Measurements from ENCODE around the gene REC114.
"Not testable (repeated sequence)": the region's sequence is repeated elsewhere in the genome, so short reads cannot be mapped to it uniquely, and the experiment has no call there.

REC114 gene

DNA sequence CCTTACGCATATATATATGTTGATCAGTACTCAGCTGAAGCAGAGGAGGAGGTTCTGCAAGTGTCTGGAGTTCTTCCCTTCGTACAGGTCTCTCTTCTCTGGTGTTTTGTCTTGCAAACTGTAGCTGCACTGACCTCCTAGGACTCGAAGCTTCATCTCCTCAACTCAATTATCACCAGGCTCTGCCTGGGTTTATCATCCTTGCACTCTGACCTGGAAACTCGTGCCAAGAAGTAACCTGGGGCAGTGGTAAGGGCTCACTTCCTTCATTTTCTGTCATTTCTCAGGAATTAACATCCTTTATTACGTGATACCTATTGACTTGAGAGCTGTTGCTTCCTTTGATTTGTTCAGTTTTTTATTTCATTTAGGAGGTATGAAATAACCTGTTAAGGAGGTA is 14.4 kb downstream of the REC114 start:
- DNase-seq = no peak

DNA sequence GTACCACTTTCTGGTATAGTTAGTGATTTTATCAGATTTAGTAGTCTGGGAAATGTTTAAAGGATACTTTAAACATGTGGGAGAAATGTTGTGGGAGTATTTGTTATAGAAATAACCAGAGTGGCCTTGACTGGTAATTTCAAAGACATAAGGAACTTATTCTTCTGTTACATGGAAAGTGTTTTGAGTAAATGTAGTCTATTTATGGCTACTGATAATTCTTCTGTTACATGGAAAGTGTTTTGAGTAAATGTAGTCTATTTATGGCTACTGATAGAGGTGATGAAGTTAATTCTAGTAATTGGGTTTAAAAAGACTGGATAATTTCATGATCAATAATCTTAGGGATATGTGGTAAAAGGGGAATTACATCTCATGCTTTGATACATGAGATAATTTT is 17.7 kb downstream of the REC114 start:
- DNase-seq = no peak

DNA sequence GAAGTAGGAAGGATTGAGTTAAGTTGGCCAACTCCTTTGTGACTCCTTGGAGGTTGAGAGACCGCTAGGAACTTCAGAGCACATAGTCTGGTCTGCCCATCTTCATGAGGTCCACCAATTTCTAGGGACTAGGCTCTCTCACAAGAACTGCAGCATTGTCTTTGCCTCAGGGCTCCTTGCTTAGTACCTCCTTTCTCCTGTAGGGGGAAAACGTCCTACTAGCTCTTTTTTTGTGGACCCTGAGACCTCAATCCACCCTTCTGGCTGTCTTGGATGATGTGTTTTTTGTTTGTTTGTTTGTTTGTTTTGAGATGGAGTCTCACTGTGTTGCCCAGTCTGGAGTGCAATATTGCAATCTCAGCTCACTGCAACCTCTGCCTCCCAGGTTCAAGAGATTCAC is 21.6 kb downstream of the REC114 start:
- no peak for DNase-seq

DNA sequence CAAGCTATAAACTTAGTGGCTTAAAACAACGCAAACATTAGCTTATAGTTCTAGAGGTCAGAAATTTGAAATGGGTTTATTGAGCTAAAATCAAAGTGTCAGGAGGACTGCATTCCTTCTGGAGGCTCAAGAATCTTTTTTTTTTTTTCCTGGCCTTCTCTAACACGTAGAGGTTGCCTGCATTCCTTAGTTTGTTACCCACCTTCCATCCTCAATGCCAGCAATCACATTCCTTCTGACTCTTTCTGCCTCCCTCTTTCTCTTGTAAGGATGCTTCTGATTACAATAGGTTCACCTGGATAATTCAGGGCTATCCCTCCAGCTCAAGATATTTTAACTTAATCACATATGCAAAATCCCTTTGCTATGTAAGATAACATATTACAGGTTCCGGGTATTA is 24.8 kb downstream of the REC114 start:
- DNase-seq = no peak

DNA sequence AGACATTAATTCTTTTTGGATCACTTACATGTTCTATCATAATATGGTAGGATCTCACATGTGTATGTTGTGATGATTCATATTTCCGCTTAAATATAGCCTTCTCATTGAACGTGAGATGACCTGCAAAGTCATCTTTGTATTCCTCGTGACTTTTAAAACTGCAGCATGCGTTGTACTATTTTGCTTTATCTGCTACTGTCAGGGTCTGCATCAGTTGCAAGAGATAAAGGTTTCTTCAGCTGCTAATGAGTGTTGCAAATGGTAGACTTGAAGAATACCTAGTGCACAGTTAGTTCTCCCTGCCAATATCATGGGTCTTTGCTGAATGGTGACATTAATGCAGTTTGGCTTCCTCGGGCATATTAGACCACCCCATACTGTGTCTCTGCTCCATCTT is 31.8 kb downstream of the REC114 start:
- DNase-seq = no peak

DNA sequence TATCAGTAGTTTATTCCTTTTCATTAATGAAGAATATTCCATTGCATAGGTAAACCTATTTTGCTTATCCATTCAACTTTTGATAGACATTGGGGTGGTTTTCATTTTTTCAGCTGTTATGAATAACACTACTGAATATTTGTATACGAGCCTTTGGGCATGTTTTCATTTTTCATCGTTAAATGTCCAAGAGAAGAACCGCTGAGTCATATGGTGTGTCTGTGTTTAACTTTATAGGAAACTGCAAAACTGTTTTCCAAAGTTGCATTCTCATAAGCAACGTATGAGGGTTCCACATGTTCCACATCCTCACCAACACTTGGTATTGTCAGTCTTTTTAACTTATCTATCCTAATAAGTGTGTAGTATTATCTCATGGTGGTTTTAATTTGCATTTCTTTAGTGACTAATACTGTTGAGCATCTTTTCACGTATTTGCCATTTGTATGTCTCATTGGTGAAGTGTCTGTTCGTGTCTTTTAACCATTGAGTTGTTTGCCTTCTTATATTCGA is 33.8 kb downstream of the REC114 start:
- no peak for DNase-seq

DNA sequence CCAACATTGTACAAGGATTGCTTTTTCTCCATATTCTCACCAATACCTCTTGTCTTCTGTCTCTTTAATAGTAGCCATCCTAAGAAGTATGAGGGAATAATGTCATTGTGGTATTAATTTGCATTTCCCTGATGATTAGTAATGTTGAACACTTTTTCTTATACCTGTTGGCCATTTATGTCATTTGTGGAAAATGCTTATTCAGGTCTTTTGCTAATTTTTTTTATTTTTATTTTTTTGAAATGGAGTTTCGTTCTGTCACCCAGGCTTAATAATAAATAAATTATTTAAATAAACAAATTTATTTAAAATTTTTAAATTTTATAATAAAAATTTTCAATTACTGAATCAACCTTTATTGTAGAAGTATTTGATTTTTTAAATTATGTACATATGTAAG is 37.1 kb downstream of the REC114 start:
- DNase-seq = no peak

DNA sequence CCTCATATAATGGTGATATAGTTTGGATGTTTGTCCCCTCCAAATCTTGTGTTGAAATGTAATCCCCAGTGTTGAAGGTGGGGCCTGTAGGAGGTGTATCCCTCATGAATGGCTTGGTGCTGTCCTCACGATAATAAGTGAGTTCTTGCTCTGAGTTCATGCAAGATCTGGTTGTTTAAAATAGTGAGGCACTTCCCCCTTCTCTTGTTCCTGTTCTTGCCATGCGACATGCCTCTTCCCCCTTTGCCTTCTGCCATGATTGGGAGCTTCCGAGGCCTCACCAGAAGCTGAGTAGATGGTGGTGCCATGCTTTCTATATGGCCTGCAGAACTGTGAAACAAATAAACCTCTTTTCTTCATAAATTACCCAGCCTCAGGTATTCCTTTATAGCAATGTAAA is 39.2 kb downstream of the REC114 start:
- no peak for DNase-seq

DNA sequence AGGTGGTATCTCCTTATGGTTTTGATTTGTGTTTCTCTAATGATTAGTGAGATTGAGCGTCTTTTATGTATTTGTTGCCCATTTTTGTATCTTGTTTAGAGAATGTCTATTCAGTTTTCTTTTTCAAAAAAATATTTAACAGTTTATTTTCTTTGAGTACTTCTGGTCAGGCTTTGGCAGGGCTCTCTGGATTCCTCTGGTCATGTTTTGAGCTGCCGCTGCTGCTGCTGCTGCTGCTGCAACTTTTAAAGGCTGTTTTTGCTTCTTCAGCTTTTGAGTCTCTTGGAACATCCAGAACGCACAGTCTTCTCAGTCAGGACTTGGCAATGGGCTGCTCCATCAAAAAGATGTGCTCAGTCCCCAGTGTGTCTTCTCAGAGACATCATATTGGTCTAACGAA is 40.1 kb downstream of the REC114 start:
- DNase-seq = no peak

DNA sequence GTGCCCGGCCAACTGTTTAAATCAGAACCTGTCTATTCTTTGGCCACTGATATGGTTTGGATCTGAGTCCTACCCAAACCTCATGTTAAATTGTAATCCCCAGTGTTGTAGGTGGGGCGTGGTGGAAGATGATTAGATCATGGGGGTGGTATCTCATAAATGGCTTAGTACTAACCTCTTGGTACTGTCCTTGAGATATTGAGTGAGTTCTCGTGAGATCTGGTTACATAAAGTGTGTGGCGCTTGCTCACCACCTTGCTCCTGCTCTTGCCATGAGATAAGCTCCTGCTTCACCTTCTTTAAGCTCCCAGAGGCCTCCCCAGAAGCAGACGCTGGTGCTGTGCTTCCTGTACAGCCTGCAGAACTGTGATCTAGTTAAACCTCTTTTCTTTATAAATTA is 42.4 kb downstream of the REC114 start:
- DNase-seq = no peak

DNA sequence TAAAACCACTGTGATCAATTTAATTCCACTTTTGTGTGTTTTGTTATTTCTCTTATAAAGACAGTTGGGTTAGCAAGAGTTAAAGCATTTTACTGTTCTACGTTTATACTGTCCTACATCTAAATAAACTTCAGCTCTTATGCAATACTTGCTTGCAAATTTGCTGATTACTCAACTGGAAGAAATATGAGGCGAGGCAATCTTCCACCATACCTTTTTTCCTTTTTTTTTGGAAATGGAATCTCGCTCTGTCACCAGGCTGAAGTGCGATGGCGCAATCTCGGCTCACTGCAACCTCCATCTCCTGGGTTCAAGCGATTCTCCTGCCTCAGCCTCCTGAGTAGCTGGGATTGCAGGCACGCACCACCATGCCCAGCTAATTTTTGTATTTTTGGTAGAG is 42.9 kb downstream of the REC114 start:
- not testable (repeated sequence) for DNase-seq

DNA sequence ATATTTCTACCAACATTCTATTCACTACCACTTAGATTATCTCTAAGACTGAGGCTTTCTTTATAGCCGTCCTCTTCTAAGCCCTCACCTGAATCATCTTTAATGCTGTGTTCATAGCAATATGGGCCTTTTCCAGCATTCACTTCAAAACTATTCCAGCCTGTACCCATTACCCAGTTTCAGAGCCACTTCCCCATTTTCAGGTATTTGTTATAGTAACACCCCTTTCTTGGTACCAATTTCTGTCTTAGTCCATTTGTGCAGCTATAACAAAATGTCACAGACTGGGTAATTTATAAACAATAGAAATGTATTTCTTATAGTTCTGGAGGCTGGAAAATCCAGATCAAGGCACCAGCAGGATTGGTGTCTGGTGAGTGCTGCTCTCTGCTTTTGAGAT is 45.7 kb downstream of the REC114 start:
- no peak for DNase-seq

DNA sequence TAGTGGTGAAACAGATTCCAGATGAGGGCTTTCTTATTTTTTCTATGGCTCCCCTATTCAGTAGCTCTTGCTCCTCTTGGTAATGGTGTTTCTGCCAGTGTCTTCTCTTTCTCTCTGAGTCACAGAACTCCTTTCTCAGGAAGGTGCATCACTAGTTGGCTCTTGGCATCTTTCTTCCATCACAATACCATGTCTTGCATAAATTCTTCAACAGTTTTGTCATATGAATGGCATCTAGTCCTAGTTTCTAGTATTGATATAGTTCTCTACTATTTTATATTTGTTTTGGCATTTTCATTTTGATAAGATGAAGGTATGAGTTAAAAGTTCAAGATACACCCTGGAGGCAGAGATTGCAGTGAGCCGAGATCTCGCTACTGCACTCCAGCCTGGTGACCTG is 51.0 kb downstream of the REC114 start:
- no peak for DNase-seq

DNA sequence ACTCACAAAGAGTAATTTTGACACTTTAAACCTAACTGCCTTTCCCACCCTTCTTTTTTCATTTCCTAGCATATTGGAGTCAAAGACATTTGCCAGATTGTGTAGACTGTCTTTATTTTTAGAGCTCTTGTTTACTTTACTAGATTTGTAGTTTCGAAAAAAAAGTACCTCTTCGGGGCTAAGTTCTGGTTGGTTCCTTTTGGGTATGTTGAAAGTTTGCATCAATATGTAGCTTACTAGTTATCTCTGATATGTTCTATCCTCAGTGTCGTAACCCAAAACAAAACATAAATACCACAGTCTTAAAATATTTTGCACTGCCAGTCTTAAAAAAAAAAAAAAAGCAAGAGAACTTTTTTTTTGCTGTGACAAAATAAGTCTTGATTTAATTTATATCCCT is 52.2 kb downstream of the REC114 start:
- DNase-seq = no peak

DNA sequence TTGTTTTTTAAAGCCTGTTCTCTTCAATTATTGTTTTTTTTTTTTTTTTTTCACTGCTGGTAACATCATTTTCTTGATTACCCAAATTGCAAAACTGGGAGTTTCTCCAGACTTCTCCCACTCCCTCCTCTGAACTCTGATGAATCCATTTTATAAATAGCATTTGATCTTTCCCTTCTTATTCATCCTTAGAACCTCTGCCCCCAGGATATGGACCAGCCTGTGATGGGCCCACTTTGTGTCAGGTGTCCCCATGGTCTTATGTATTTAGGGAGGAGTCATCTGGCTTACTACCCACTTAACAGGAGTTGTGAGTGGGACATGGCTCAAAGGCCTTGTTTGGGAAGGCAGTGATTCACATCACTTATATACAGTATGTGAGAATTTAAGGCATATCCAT is 57.7 kb downstream of the REC114 start:
- DNase-seq = no peak

DNA sequence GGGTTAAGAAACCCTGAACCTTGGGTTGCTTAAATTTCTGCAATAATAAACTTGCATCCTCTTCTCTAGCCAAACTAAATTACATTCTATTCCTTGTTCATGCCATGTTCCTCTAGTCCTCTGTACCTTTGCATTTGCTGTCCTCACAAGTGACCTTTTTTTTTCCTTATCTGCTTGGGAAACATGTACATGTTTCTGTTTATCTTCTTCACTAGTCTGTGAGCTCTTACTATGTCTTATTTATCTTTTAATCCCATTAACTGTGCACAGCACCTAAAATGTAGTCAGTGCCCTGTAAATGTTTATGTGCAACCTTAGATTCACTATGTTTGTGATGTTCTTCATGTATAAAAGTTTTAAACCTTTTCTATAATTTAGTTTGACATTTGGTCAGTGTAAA is 61.9 kb downstream of the REC114 start:
- no peak for DNase-seq

DNA sequence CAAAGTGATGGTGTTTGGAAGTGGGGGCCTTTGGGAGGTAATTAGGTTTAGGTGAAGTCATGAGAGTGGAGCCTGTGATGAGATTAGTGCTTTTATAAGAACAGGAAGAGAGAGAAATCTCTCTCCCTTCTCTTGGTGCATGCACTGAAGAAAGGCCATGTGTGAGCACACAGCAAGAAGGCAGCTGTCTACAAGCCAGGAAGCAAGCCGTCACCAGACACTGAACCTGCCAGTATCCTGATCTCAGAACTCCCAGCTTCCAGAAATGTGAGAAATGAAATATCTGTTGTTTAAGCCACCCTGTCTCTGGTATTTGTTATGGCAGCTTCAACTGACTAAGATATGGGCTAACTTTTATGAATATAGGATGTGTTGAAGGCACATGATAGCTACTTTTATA is 72.6 kb downstream of the REC114 start:
- no peak for DNase-seq

DNA sequence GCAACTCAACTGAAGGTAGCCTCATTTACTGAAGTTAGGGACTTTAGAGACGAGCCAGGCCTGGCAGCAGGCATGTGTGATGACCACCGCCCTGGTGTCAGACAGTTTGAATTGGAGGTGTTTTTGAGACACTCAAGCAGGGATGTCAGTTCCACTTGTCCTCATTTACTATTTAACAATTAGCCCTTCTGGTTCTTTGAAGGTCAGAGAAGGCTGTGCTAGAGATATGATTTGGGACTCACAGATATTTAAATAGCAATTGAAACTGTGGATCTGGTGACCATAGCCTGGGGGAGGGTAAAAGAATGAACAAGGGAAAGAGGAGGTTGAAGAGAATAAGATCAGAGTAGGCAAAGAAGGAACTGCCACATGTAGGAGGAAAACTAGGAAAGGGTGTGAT is 74.6 kb downstream of the REC114 start:
- DNase-seq = no peak

DNA sequence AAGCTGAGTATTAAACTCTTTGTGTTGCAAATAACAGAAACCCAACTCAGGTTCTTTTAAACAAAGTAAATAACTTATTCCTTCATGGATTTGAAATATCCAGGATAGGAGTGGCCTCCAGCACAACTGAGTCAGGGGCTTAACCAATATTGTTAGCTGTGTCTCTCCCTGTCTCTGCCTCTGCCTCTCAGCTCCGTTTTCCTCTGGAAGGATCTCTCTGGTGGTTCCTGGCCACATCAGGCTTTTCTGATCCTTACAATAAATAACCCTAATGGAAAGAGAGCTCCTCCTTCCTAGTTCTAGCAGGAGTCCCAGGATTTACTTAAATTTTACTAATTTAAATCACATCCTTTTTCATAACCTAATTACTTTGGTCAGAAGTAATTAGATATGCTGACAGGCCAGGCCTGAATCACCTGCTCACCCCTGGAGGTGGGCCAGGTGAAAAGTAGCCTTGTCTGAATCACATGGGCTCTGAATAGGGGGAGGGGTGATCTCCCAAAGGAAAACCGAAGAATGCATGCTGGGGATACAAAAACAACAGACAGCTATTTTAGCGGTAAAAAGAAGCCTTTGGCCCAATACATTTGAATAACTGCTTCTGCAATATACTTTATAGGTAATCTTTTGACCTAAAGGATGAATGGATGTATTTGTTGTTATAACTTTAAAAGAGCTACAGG is 75.4 kb downstream of the REC114 start:
- no peak for DNase-seq

DNA sequence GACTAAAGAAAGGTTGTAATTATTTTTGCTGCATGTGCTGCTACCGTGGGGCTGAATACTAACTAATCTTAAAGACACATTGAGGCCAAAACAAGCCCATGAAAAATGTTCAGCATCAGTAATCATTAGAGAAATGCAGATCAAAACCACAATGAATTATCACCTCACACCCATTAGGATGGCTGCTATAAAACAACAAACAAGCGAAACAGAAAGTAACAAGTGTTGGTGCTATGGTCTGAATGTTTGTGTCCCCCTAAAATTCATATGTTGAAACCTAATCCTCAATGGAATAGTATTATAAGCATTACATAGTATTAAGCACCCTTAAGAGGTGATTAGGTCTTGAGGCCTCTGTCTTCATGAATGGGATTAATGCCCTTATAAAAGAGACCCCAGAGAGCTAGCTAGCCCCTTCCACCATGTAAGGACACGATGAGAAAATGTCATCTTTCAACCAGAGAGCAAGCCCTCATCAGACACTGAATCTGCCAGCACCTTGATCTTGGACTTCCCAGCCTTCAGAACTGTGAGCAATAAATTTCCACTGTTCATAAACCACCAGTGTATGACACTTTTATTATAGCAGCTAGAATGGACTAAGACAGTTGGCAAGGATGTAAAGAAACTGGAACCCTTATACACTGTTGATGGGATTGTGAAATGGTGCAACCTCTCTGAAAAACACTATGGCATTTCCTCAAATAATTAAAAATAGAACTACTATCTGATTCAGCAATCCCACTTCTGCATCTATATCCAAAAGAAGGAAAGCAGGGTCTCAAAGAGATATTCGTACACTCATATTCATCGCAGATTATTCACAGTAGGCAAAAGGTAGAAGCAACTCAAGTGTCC is 76.1 kb downstream of the REC114 start:
- DNase-seq = no peak

DNA sequence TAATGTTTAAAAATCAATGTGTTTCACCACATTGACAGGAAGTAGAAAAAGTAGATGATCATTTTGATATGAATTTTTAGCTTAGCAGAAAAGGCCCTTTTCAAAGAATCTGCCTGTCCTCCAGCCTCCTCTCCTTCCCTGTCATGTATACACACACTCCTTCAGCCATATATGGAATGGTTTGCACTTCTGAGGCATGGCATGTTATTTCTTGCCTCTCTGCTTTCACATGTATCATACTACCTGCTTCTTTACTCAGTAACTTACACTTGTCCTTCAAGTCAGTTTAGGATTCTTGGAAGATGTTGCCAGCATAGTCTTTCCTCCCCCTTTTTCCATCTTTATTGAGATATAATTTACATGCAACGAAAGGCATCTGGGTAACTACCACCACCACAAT is 79.0 kb downstream of the REC114 start:
- DNase-seq = no peak

DNA sequence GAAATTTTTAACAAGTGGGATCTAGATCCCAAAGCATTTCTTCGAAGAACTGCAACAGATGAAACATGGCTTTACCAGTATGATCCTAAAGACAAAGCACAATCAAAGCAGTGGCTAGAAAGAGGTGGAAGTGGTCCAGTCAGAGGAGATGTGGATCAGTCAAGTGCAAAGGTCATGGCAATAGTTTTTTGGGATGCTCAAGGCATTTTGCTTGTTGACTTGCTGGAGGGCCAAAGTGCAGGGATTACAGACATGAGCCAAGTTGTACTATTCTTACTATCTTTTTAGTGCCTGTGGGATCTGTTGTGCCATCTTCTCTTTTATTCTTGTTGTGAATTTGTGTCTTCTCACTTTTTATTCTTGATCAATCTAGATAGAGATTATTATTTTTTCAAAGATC is 82.0 kb downstream of the REC114 start:
- DNase-seq = no peak

DNA sequence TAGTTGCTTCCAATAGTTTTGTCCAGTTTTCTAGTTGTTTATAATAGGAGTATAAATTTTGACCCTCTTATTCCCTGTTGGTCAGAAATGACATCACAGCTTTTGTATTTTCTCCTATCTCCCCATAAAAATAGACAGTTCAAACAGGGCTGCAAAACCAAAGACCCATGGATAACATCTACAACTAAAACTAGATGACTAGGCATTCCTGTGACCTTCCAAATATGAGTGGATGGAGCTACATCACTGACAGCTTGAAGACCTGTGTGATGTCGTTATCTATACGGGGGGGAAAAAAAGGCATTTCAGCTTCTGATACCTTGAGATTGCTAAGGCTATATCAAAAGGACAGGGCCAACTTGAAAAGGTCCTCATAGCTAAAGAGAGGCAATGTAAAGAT is 84.6 kb downstream of the REC114 start:
- DNase-seq = no peak

DNA sequence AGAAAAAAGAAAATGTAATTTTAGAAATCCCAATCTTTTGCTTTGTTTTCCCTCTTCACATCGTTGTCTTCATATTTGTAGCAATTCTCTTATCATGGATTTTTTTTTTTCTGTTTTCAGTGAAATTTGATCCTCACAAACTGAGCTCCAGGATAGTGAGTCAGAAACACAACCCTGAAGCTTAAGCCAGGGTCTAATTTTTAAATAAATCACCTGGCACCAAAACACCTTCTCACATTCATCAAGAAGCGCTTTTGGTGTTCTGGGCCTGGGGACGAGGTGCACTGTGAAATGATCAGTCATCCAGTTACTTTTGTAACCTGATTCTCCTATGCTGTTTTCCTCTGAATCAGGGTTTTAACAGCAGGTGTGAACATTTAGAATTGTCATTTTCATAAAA is 87.7 kb downstream of the REC114 start:
- DNase-seq = no peak

DNA sequence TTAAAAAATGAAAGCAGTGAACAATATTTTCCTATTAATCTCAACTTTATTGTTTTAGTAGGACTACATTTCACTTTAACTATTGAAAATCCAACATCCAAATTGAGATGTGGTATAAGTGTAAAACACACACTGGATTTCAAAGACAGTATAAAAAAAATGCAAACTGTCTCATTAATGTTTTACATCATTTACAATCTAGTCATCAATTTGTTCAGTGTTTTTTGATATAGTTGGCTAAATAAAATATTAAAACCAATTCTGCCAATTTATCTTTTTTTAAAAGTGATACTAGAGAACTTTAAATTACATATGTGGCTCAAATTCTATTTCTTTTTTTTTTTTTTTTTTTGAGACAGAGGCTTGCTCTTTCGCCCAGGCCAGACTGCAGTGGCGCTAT is 95.2 kb downstream of the REC114 start:
- no peak for DNase-seq

All from activated CD4-positive, CD25-positive, alpha-beta regulatory T cell (primary cell).